Transverse colon (tissue), 4 donors: ENCODE results near the gene TRPV2.

Experiments used
- CTCF ChIP-seq, 5 experiments: fragments of 200-600 bp in 3 of 5; fragments of 450-650 bp in 2 of 5; sonication (generic) in 3 of 5; IDR thresholded peaks; 1 replicate in 2 of 5; 2 replicates in 3 of 5; pipeline ENCODE4 v1.5.1; 2016 to 2017; ENCODE audit warnings: antibody characterized with exemption in 5 of 5, inconsistent platforms in 3 of 5, mild to moderate bottlenecking in 2 of 5, moderate library complexity in 1 of 5
- EP300 ChIP-seq: sonication (generic); formaldehyde crosslinking; IDR thresholded peaks from one replicate; pipeline ENCODE4 v1.6.1; 2017; ENCODE audit warnings: antibody characterized with exemption, low read depth
- POLR2A ChIP-seq: fragments of 450-650 bp; IDR thresholded peaks from one replicate; pipeline ENCODE4 v1.6.1; 2016; ENCODE audit warnings: antibody characterized with exemption, mild to moderate bottlenecking, moderate library complexity
- POLR2AphosphoS5 ChIP-seq, 3 donors: sonication (generic); formaldehyde crosslinking; IDR thresholded peaks; one replicate each; pipeline ENCODE4 v1.6.1; 2016; ENCODE audit warnings: antibody characterized with exemption in 3 of 3

- TF ChIP-seq EP300 = no peak
- no peak for TF ChIP-seq POLR2A
- TF ChIP-seq CTCF (IDR thresholded peaks at IDR 0.05) = no peak
- no peak for TF ChIP-seq POLR2AphosphoS5 (IDR thresholded peaks at IDR 0.05)
Measured at GRCh38 chr17:16482253-16482652, 66.9 kb downstream of the TRPV2 start.
